Measurements from ENCODE around the gene MCM5. TPM values are rescaled to one million over a fixed set of nuclear protein-coding genes. Genes with fewer than 3 reads are reported as not detected.

The MCM5 gene
- total and polyA plus RNA-seq, 2 experiments from 2014 or later: 26.2 to 82.1 TPM

GRCh38 chr22:35430897-35431322, 31.0 kb downstream of the MCM5 start:
- TF ChIP-seq, protein P1, sequence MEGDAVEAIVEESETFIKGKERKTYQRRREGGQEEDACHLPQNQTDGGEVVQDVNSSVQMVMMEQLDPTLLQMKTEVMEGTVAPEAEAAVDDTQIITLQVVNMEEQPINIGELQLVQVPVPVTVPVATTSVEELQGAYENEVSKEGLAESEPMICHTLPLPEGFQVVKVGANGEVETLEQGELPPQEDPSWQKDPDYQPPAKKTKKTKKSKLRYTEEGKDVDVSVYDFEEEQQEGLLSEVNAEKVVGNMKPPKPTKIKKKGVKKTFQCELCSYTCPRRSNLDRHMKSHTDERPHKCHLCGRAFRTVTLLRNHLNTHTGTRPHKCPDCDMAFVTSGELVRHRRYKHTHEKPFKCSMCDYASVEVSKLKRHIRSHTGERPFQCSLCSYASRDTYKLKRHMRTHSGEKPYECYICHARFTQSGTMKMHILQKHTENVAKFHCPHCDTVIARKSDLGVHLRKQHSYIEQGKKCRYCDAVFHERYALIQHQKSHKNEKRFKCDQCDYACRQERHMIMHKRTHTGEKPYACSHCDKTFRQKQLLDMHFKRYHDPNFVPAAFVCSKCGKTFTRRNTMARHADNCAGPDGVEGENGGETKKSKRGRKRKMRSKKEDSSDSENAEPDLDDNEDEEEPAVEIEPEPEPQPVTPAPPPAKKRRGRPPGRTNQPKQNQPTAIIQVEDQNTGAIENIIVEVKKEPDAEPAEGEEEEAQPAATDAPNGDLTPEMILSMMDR (IDR thresholded peaks at IDR 0.05; ENCODE audit: low read depth, low read length): peak; percentile 98
- Histone ChIP-seq H3K27ac (no peak overlapping the region), H3K9me3 (ENCODE audit: low read depth) (no peaks in the 10 kb centered on the region), H3K27me3 (no peaks in the 10 kb centered on the region), H3K36me3 (no peaks in the 10 kb centered on the region), H3K4me3 (no peak overlapping the region), H3K4me1 (ENCODE audit: low read depth) (peaks cover 6% of the 10 kb centered on the region)
- DNase-seq (ENCODE audit: low read depth in 1 of 2, low spot score in 1 of 2): peak; percentile 89 to 96

- peaks cover 1% of the 10 kb centered on the region for H3K4me1 ChIP-seq (ENCODE audit: low read depth)
- no peak for DNase-seq (ENCODE audit: low read depth in 1 of 2, low spot score in 1 of 2)
- TF ChIP-seq, protein P1 (IDR thresholded peaks at IDR 0.05; ENCODE audit: low read depth, low read length): no peak
- H3K27me3 ChIP-seq: no peaks in the 10 kb centered on the region
- no peaks in the 10 kb centered on the region for H3K36me3 ChIP-seq
- H3K27ac ChIP-seq: no peak overlapping the region
- H3K4me3 ChIP-seq: no peak overlapping the region
- H3K9me3 ChIP-seq (ENCODE audit: low read depth): no peaks in the 10 kb centered on the region
Observed at GRCh38 chr22:35431483-35432227, 31.7 kb downstream of the MCM5 start.

GRCh38 chr22:35432228-35432905, 32.4 kb downstream of the MCM5 start:
- Histone ChIP-seq H3K27me3 (no peaks in the 10 kb centered on the region), H3K36me3 (no peaks in the 10 kb centered on the region), H3K4me1 (ENCODE audit: low read depth) (no peaks in the 10 kb centered on the region), H3K9me3 (ENCODE audit: low read depth) (no peaks in the 10 kb centered on the region), H3K4me3 (no peak overlapping the region), H3K27ac (no peak overlapping the region)
- no peak for DNase-seq (ENCODE audit: low read depth in 1 of 2, low spot score in 1 of 2)
- TF ChIP-seq, protein P1 (IDR thresholded peaks at IDR 0.05; ENCODE audit: low read depth, low read length): no peak

- Histone ChIP-seq H3K9me3 (ENCODE audit: low read depth) (no peaks in the 10 kb centered on the region), H3K4me3 (no peak overlapping the region), H3K36me3 (no peaks in the 10 kb centered on the region), H3K27ac (no peak overlapping the region), H3K4me1 (ENCODE audit: low read depth) (no peaks in the 10 kb centered on the region), H3K27me3 (no peaks in the 10 kb centered on the region)
- no peak for DNase-seq (ENCODE audit: low read depth in 1 of 2, low spot score in 1 of 2)
- TF ChIP-seq, protein P1 (IDR thresholded peaks at IDR 0.05; ENCODE audit: low read depth, low read length): no peak
Observed at GRCh38 chr22:35434061-35434710, 34.2 kb downstream of the MCM5 start.

DNA sequence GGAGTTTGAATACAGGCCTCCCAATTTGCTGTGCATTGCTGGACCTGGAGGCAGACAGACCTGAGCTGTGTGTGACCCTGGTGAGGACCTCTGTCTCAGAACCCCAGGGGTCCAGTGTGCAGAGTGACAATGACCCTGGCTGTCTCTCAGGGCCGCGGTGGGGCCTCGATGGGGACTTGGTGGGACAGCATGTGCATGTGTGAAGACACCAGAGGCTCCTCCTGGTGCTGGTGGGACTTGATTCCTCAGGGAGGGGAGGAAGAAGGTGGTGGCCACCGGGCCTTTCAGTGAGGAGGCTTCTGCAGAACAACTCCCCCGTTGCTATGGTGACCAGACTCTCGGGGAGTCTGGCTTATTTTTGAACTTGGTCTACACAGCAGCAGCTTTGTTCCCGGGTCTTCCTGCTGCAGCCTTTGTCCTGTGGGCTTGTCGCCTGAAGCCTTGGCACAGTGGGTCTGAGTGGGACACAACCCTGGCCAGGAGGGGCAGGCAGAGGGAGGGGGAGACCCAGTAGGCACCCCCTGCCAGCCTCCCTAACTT, 35.3 kb downstream of the MCM5 start:
- H3K36me3 ChIP-seq: no peaks in the 10 kb centered on the region
- no peaks in the 10 kb centered on the region for H3K9me3 ChIP-seq (ENCODE audit: low read depth)
- no peaks in the 10 kb centered on the region for H3K4me1 ChIP-seq (ENCODE audit: low read depth)
- no peak overlapping the region for H3K27ac ChIP-seq
- H3K4me3 ChIP-seq: no peak overlapping the region
- no peaks in the 10 kb centered on the region for H3K27me3 ChIP-seq
- no peak for DNase-seq (ENCODE audit: low read depth in 1 of 2, low spot score in 1 of 2)
- TF ChIP-seq, protein P1 (IDR thresholded peaks at IDR 0.05; ENCODE audit: low read depth, low read length): no peak
